Measurements from ENCODE around the gene DIPK2A.

DNA sequence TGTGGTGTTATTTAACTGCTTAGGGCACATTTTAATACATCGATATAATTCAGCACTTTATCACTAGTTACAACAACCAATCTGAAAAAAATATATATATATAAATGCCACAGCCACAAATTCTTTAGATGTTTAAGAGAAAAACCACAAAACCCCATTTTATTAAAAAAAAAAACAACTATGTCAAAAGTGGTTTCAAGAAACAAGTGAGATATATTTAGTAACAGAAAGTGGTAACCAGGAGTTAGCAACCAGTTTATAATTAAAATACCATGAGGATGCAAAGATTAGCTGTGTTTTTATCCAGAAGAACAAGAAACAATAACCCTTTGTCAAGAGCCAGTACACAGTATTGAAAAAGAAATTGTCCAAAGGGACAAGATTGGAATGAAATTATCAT is 14.8 kb upstream of the DIPK2A start:
- TF ChIP-seq, protein P1, sequence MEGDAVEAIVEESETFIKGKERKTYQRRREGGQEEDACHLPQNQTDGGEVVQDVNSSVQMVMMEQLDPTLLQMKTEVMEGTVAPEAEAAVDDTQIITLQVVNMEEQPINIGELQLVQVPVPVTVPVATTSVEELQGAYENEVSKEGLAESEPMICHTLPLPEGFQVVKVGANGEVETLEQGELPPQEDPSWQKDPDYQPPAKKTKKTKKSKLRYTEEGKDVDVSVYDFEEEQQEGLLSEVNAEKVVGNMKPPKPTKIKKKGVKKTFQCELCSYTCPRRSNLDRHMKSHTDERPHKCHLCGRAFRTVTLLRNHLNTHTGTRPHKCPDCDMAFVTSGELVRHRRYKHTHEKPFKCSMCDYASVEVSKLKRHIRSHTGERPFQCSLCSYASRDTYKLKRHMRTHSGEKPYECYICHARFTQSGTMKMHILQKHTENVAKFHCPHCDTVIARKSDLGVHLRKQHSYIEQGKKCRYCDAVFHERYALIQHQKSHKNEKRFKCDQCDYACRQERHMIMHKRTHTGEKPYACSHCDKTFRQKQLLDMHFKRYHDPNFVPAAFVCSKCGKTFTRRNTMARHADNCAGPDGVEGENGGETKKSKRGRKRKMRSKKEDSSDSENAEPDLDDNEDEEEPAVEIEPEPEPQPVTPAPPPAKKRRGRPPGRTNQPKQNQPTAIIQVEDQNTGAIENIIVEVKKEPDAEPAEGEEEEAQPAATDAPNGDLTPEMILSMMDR (IDR thresholded peaks at IDR 0.05; ENCODE audit: low read length) = no peak
- TF ChIP-seq EZH2 (IDR thresholded peaks at IDR 0.05; ENCODE audit: borderline replicate concordance, low read length) = no peak
